ENCODE results near the gene CDK14. TPM values are rescaled to one million over a fixed set of nuclear protein-coding genes. Genes with fewer than 3 reads are reported as not detected.

Gene CDK14
- polyA plus RNA-seq, 1 donor from 2014 or later: 25.1 TPM

GRCh38 chr7:91005841-91006240, 409.7 kb downstream of the CDK14 start:
- H3K27ac ChIP-seq (ENCODE audit: low read length): no peak overlapping the region

GRCh38 chr7:91007371-91007770, 411.2 kb downstream of the CDK14 start:
- Histone ChIP-seq H4K20me1 (ENCODE audit: insufficient read depth) (no peaks in the 10 kb centered on the region), H3K9me3 (ENCODE audit: low read length) (no peaks in the 10 kb centered on the region), H3F3A (ENCODE audit: insufficient read depth, low read length, poor library complexity, severe bottlenecking) (no peaks in the 10 kb centered on the region), H3K27me3 (ENCODE audit: insufficient read depth, low read depth, low read length) (no peaks in the 10 kb centered on the region), H3K9ac (ENCODE audit: low read length) (no peak overlapping the region), H3K79me2 (replicated peaks; ENCODE audit: insufficient read depth, low read length) (no peaks in the 10 kb centered on the region), H3K9me2 (ENCODE audit: insufficient read depth, low read length) (no peaks in the 10 kb centered on the region), H3K27ac (ENCODE audit: low read length) (no peak overlapping the region), H3K36me3 (ENCODE audit: insufficient read depth, low read length) (no peaks in the 10 kb centered on the region), H3K4me2 (ENCODE audit: low read length) (no peak overlapping the region), H2AFZ (ENCODE audit: low read depth, low read length) (no peak overlapping the region), H3K4me3 (ENCODE audit: low read length) (no peak overlapping the region)
- TF ChIP-seq POLR2AphosphoS5 (IDR thresholded peaks at IDR 0.05): no peak
- no peak for TF ChIP-seq REST (IDR thresholded peaks at IDR 0.05; ENCODE audit: borderline replicate concordance)
- TF ChIP-seq RAD21 (conservative IDR thresholded peaks at IDR 0.05): no peak
- no peak for TF ChIP-seq MXI1 (conservative IDR thresholded peaks at IDR 0.05; ENCODE audit: poor library complexity, severe bottlenecking)
- TF ChIP-seq EP300 (conservative IDR thresholded peaks at IDR 0.05; ENCODE audit: poor library complexity, severe bottlenecking): no peak
- TF ChIP-seq SMC3 (conservative IDR thresholded peaks at IDR 0.05; ENCODE audit: poor library complexity): no peak

More at GRCh38 chr7:91005841-91006240, 409.7 kb downstream of the CDK14 start:
- Histone ChIP-seq H3K4me2 (ENCODE audit: low read length) (no peak overlapping the region), H3K9me3 (ENCODE audit: low read length) (no peaks in the 10 kb centered on the region), H2AFZ (ENCODE audit: low read depth, low read length) (no peak overlapping the region), H3K36me3 (ENCODE audit: insufficient read depth, low read length) (no peaks in the 10 kb centered on the region), H4K20me1 (ENCODE audit: insufficient read depth) (no peaks in the 10 kb centered on the region), H3K27me3 (ENCODE audit: insufficient read depth, low read depth, low read length) (no peaks in the 10 kb centered on the region), H3F3A (ENCODE audit: insufficient read depth, low read length, poor library complexity, severe bottlenecking) (no peaks in the 10 kb centered on the region), H3K4me3 (ENCODE audit: low read length) (no peak overlapping the region), H3K9ac (ENCODE audit: low read length) (no peak overlapping the region), H3K9me2 (ENCODE audit: insufficient read depth, low read length) (no peaks in the 10 kb centered on the region), H3K79me2 (replicated peaks; ENCODE audit: insufficient read depth, low read length) (no peaks in the 10 kb centered on the region)
- no peak for TF ChIP-seq EP300 (conservative IDR thresholded peaks at IDR 0.05; ENCODE audit: poor library complexity, severe bottlenecking)
- TF ChIP-seq REST (IDR thresholded peaks at IDR 0.05; ENCODE audit: borderline replicate concordance): no peak
- TF ChIP-seq POLR2AphosphoS5 (IDR thresholded peaks at IDR 0.05): no peak
- TF ChIP-seq SMC3 (conservative IDR thresholded peaks at IDR 0.05; ENCODE audit: poor library complexity): no peak
- no peak for TF ChIP-seq RAD21 (conservative IDR thresholded peaks at IDR 0.05)

- no peak overlapping the region for H3K4me3 ChIP-seq (ENCODE audit: low read length)
- no peak overlapping the region for H3K27ac ChIP-seq (ENCODE audit: low read length)
- no peaks in the 10 kb centered on the region for H3K79me2 ChIP-seq (replicated peaks; ENCODE audit: insufficient read depth, low read length)
- no peaks in the 10 kb centered on the region for H3F3A ChIP-seq (ENCODE audit: insufficient read depth, low read length, poor library complexity, severe bottlenecking)
- H3K9me2 ChIP-seq (ENCODE audit: insufficient read depth, low read length): no peaks in the 10 kb centered on the region
- H3K9ac ChIP-seq (ENCODE audit: low read length): no peak overlapping the region
- no peaks in the 10 kb centered on the region for H3K27me3 ChIP-seq (ENCODE audit: insufficient read depth, low read depth, low read length)
- no peak overlapping the region for H2AFZ ChIP-seq (ENCODE audit: low read depth, low read length)
- H4K20me1 ChIP-seq (ENCODE audit: insufficient read depth): no peaks in the 10 kb centered on the region
- H3K9me3 ChIP-seq (ENCODE audit: low read length): no peaks in the 10 kb centered on the region
- no peak overlapping the region for H3K4me2 ChIP-seq (ENCODE audit: low read length)
- H3K36me3 ChIP-seq (ENCODE audit: insufficient read depth, low read length): no peaks in the 10 kb centered on the region
- TF ChIP-seq SMC3 (conservative IDR thresholded peaks at IDR 0.05; ENCODE audit: poor library complexity): no peak
- no peak for TF ChIP-seq POLR2AphosphoS5 (IDR thresholded peaks at IDR 0.05)
- TF ChIP-seq EP300 (conservative IDR thresholded peaks at IDR 0.05; ENCODE audit: poor library complexity, severe bottlenecking): no peak
- no peak for TF ChIP-seq MXI1 (conservative IDR thresholded peaks at IDR 0.05; ENCODE audit: poor library complexity, severe bottlenecking)
- TF ChIP-seq TAF1 (IDR thresholded peaks at IDR 0.05; ENCODE audit: low read depth): no peak
- TF ChIP-seq RAD21 (conservative IDR thresholded peaks at IDR 0.05): no peak
- no peak for TF ChIP-seq CTCF (IDR thresholded peaks at IDR 0.05; ENCODE audit: poor library complexity, severe bottlenecking)
- no peak for TF ChIP-seq REST (IDR thresholded peaks at IDR 0.05; ENCODE audit: borderline replicate concordance)
Measured at GRCh38 chr7:91013078-91013477, 417.0 kb downstream of the CDK14 start.
